GM12872 (cell line): Measurements from ENCODE around the gene ADAMTS17.

Source experiments
- TF ChIP-seq, protein P1 (sequence below): IDR thresholded peaks from 3 replicates; pipeline ENCODE4 v1.5.1; 2011; ENCODE audit warnings: low read depth, mild to moderate bottlenecking, low read length, moderate library complexity; ENCODE audit not compliant: insufficient read depth

ADAMTS17 gene

DNA sequence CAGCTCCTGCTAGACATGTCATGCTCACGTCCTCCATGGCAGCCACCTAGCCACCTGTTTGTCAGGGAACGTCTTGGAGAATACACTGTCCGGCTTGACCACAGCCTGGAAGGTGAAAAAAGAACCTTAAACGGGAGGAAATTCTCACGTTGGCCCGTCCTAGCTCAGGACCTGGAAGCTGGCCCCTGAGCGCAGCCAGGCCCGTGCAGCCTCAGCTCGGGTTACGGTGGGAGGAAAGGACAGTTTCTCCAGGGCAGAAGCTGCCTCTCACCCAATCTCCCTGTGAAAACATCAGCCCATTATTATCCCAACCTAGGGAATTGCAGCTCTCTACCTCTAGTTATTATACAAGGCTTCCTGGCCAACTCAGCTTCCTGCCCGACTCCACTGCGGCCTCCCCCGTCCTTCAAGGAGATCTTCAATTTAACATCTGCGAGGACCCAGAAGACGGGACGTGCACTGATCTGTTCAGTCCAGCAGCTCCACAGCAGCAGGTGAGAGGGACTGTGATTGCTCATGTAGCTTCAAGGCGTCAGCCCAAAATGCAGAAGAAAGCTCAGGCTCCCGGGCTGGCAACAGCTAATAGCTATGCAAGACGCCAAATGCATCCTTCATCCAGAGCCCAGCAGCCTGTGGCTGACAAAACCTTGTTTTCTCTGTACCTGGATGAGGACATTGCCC is 84.7 kb downstream of the ADAMTS17 start:
- TF ChIP-seq, protein P1, sequence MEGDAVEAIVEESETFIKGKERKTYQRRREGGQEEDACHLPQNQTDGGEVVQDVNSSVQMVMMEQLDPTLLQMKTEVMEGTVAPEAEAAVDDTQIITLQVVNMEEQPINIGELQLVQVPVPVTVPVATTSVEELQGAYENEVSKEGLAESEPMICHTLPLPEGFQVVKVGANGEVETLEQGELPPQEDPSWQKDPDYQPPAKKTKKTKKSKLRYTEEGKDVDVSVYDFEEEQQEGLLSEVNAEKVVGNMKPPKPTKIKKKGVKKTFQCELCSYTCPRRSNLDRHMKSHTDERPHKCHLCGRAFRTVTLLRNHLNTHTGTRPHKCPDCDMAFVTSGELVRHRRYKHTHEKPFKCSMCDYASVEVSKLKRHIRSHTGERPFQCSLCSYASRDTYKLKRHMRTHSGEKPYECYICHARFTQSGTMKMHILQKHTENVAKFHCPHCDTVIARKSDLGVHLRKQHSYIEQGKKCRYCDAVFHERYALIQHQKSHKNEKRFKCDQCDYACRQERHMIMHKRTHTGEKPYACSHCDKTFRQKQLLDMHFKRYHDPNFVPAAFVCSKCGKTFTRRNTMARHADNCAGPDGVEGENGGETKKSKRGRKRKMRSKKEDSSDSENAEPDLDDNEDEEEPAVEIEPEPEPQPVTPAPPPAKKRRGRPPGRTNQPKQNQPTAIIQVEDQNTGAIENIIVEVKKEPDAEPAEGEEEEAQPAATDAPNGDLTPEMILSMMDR, result no peak

DNA sequence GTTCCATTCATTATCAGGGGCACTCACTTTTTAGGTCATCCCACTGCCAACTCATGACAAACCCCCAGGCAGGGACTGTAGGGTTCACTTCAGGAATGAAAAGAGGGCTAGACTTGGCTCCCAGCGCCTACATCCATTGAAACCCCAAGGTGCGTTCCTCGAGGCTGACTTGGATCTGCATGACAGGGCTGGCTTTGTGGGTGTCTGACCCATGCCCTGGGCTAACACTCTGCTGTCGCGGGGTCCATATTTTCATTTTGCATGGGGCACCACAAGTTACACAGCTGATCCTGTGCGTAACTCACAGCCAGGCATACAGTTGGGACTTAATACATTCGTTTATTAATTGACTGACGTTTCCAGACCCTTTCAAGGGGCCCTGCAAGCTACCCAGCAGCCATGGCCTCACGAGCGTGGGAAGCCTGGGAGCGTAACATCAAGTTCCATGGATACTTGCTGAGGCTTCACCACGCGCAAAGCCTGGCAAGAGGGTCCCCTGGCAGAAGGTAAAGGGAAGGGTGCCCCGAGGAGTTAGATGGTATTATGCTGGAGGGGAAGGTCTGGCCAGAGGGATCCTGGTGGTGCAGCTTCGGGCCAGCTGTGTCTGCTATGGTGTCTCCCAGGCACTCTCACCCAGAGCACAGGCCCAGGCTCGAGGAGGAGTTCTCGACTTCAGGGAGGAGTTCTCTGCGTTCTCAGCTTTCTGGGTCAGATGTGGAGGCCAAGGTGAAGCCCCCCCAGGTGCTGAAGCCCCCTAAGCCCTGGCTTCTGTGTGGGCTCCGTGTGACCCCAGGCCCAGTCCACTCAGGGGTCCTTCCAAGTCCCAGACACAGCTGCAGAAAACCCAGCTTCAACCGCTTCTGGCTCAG is 85.4 kb downstream of the ADAMTS17 start:
- TF ChIP-seq, protein P1, result no peak

DNA sequence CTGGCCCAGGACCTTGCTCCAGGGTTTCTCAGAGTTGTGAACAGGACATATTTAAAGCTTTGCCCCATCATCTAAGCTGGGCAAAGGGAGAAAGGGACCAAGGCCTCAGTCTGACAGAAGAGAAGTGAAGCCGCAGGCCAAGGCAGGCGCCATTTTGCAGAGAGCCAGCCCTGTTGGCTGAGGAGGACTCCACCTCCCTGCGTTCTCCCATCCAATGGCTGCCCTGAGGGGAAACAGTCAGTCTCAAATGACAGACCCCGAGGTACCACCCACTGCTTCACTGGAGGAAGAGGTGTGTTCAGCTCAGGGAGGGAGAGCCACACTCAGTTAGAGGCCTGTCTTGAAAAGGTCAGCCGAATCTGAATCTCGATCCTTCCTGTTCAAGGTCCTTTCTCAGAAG is 86.1 kb downstream of the ADAMTS17 start:
- TF ChIP-seq, protein P1, result no peak

DNA sequence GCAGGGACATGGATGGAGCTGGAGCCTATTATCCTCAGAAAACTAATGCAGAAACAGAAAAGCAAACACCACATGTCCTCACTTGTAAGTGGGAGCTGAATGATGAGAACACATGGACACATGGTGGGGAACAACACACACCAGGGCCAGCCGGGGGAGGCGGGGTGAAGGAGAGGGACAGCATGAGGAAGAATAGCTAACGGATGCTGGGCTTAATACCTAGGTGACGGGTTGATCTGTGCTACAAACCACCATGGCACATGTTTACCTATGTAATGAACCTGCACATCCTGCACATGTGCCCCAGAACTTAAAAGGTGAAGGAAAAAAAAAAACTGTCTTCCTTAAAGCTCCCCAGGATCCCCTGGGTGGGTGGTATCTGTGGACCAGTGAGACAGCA is 87.1 kb downstream of the ADAMTS17 start:
- TF ChIP-seq, protein P1, result no peak

DNA sequence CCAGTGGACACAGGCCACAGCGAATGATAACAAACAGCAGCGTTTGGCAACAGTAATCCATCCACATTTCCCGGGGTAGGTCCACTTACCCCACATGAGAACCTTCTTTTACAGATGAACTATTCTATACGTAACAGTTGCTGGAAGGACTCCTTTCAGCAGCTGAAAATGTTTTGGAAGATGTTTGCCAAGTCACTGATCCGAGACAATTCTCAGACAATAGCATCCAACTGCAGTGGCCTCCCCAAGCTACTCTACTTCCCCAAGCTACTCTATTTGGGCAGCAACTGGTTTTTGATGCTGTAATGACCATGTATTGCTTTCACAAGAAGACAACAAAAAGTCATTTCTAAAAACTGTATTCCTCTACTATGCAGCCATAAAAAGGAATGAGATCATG is 87.5 kb downstream of the ADAMTS17 start:
- TF ChIP-seq, protein P1, result no peak

DNA sequence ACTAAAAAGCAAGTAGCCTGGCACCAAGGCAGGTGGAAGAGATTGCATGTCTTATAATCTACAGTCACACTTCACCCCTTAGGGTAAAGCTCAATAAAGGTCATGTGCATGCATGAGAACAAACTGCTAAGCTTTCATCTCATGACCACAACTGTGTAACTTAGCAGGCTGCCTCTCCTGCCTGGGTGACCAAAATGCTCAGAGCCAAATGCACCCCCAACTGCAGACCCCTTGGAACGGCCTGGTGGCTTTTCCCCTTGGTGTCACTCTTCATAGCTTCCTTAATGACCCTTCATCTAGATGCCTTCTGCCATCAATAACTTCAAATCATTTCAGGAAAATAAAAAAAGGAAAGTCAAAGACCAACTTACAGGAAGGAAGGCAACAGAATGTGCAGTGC is 88.1 kb downstream of the ADAMTS17 start:
- TF ChIP-seq, protein P1, result no peak

DNA sequence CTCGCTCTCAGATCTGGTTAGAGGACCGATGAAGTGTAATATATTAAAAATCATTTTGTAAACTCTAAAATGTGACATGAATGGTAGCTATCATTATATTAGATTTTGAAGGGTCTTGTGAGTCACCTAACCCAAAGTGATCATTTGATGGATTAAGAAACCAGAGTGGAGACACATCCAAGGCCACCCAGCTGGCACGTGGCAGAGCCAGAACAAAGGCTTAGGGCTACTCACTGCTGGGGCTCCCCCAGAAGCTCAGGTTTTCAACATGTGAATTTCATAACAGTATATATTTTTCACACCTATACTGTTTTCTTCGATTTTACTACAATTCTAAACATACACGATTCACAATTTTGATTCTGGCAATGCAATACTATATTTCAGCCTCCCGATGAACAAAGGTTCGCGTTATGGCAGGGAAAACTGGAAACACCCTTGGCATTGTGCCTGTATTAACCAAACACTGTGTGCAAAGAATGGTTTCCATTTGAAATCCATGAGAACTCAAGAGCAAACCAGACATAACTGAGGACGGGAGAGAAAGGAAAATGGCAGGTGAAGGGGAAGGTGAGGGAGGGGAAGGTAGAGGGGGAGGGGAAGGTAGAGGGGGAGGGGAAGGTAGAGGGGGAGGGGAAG is 88.9 kb downstream of the ADAMTS17 start:
- TF ChIP-seq, protein P1, result no peak
